Smooth muscle cell (in vitro differentiated cells): Measurements from ENCODE around the gene EVA1C. TPM values are rescaled to one million over a fixed set of nuclear protein-coding genes. Genes with fewer than 3 reads are reported as not detected.

ENCODE experiments used
- DNase-seq: peaks from one replicate; lab custom pipeline; 2025; ENCODE audit not compliant: unreplicated experiment; lab: John Stamatoyannopoulos, UW
- H2AFZ ChIP-seq: fragments of 200-600 bp; sonication (generic); 2 replicates; pipeline ENCODE4 v1.6.0; 2016; ENCODE audit warnings: antibody characterized with exemption, low read depth, mild to moderate bottlenecking
- H3F3A ChIP-seq: fragments of 200-600 bp; sonication (generic); 2 replicates; pipeline ENCODE4 v1.6.0; 2017; ENCODE audit warnings: antibody characterized with exemption, low read depth
- H3K27ac ChIP-seq: fragments of 200-600 bp; sonication (generic); 2 replicates; pipeline ENCODE4 v1.5.1; 2016; ENCODE audit warnings: low read depth, mild to moderate bottlenecking
- H3K27me3 ChIP-seq: fragments of 200-600 bp; sonication (generic); 2 replicates; pipeline ENCODE4 v1.6.1; 2016; ENCODE audit warnings: low read depth, mild to moderate bottlenecking
- H3K36me3 ChIP-seq: fragments of 200-600 bp; sonication (generic); 2 replicates; pipeline ENCODE4 v1.5.1; 2016; ENCODE audit warnings: low read depth
- H3K4me1 ChIP-seq: fragments of 200-600 bp; sonication (generic); 2 replicates; pipeline ENCODE4 v1.5.1; 2016; ENCODE audit warnings: low read depth
- H3K4me2 ChIP-seq: fragments of 200-600 bp; sonication (generic); 2 replicates; pipeline ENCODE4 v1.6.0; 2016; ENCODE audit warnings: mild to moderate bottlenecking
- H3K4me3 ChIP-seq: fragments of 200-600 bp; sonication (generic); 2 replicates; pipeline ENCODE4 v1.5.1; 2016; ENCODE audit warnings: mild to moderate bottlenecking
- H3K79me2 ChIP-seq: fragments of 200-600 bp; sonication (generic); 2 replicates; pipeline ENCODE4 v1.6.0; 2016; ENCODE audit warnings: low read depth, mild to moderate bottlenecking
- H3K9ac ChIP-seq: fragments of 200-600 bp; sonication (generic); 2 replicates; pipeline ENCODE4 v1.6.0; 2016; ENCODE audit warnings: low read depth
- H3K9me3 ChIP-seq: fragments of 200-600 bp; sonication (generic); replicated peaks from 2 replicates; pipeline ENCODE4 v1.5.1; 2016; ENCODE audit warnings: low read depth
- H4K20me1 ChIP-seq: fragments of 200-600 bp; sonication (generic); 2 replicates; pipeline ENCODE4 v1.6.0; 2016; ENCODE audit warnings: low read depth
- CTCF ChIP-seq: fragments of 200-600 bp; sonication (generic); IDR thresholded peaks from 2 replicates; pipeline ENCODE4 v1.5.1; 2017; ENCODE audit warnings: borderline replicate concordance, mild to moderate bottlenecking, antibody characterized with exemption; ENCODE audit not compliant: insufficient read depth, poor library complexity, severe bottlenecking
- WGBS: methylation state at CpG from one replicate; pipeline ENCODE4 v1.1.7; 2016; ENCODE audit warnings: low lambda C conversion rate; 5-methylcytosine and 5-hydroxymethylcytosine counted together
- polyA plus RNA-seq: library from polyadenylated mRNA; unstranded; fragments of >200 nt; fragmentation: Nextera tagmentation; extraction: Ambion mirVana; gene quantifications from 2 replicates; pipeline ENCODE4 v1.2.1, GENCODE V29; 2016
- total RNA-seq: library from RNA; depleted of rRNA; stranded (reverse); fragments of >200 nt; gene quantifications from 2 replicates; pipeline ENCODE4 v1.2.3, GENCODE V29; 2014

EVA1C gene
- total and polyA plus RNA-seq, 2 experiments from 2014 or later: 1.9 to 3.7 TPM

- Histone ChIP-seq H4K20me1 (peaks cover 14% of the 10 kb centered on the region), H3K27me3 (no peaks in the 10 kb centered on the region), H3K27ac (no peak overlapping the region), H3K9me3 (no peaks in the 10 kb centered on the region), H3K36me3 (peaks cover 4% of the 10 kb centered on the region), H2AFZ (no peak overlapping the region), H3K4me2 (no peak overlapping the region), H3K4me1 (no peaks in the 10 kb centered on the region), H3F3A (no peaks in the 10 kb centered on the region), H3K79me2 (no peaks in the 10 kb centered on the region), H3K4me3 (no peak overlapping the region), H3K9ac (no peak overlapping the region)
- 91% methylated on average over 10 of the region's 10 CpGs for WGBS
- TF ChIP-seq CTCF: no peak
- DNase-seq: no peak
Measured at GRCh38 chr21:32382108-32382644, 30.3 kb upstream of the EVA1C start.

- H3K4me1 ChIP-seq: no peaks in the 10 kb centered on the region
- H3K4me2 ChIP-seq: no peak overlapping the region
- no peak overlapping the region for H3K27ac ChIP-seq
- no peak overlapping the region for H3K9ac ChIP-seq
- no peak for DNase-seq
- H3K4me3 ChIP-seq: no peak overlapping the region
- H4K20me1 ChIP-seq: peaks cover 29% of the 10 kb centered on the region
- H3K9me3 ChIP-seq: no peaks in the 10 kb centered on the region
- TF ChIP-seq CTCF: no peak
- no peaks in the 10 kb centered on the region for H3F3A ChIP-seq
- peaks cover 4% of the 10 kb centered on the region for H3K36me3 ChIP-seq
- no peak overlapping the region for H2AFZ ChIP-seq
- WGBS: 96% methylated on average over 6 of the region's 6 CpGs
- H3K27me3 ChIP-seq: no peaks in the 10 kb centered on the region
- H3K79me2 ChIP-seq: peaks cover 9% of the 10 kb centered on the region
Measured at GRCh38 chr21:32383812-32384211, 28.7 kb upstream of the EVA1C start.

GRCh38 chr21:32386195-32386870 is 26.2 kb upstream of the EVA1C start:
- no peaks in the 10 kb centered on the region for H3K27me3 ChIP-seq
- H2AFZ ChIP-seq: no peak overlapping the region
- H3K36me3 ChIP-seq: no peaks in the 10 kb centered on the region
- peaks cover 27% of the 10 kb centered on the region for H3K79me2 ChIP-seq
- H3K4me2 ChIP-seq: no peak overlapping the region
- H4K20me1 ChIP-seq: peaks cover 41% of the 10 kb centered on the region
- TF ChIP-seq CTCF: no peak
- no peak overlapping the region for H3K9ac ChIP-seq
- no peak overlapping the region for H3K27ac ChIP-seq
- 95% methylated on average over 6 of the region's 6 CpGs for WGBS
- peaks cover under 1% of the 10 kb centered on the region for H3K4me1 ChIP-seq
- DNase-seq: no peak
- H3K4me3 ChIP-seq: no peak overlapping the region
- no peaks in the 10 kb centered on the region for H3F3A ChIP-seq
- H3K9me3 ChIP-seq: no peaks in the 10 kb centered on the region

- Histone ChIP-seq H3K9ac (no peak overlapping the region), H3K9me3 (no peaks in the 10 kb centered on the region), H2AFZ (no peak overlapping the region), H4K20me1 (peaks cover 41% of the 10 kb centered on the region), H3K27me3 (no peaks in the 10 kb centered on the region), H3K4me3 (no peak overlapping the region), H3K27ac (no peak overlapping the region), H3F3A (no peaks in the 10 kb centered on the region), H3K4me1 (peaks cover 8% of the 10 kb centered on the region), H3K36me3 (no peaks in the 10 kb centered on the region), H3K4me2 (no peak overlapping the region), H3K79me2 (peaks cover 35% of the 10 kb centered on the region)
- no peak for DNase-seq
- 98% methylated on average over 8 of the region's 8 CpGs for WGBS
- TF ChIP-seq CTCF: no peak
Measured at GRCh38 chr21:32387151-32387550, 25.4 kb upstream of the EVA1C start.
